Fibroblast of lung (primary cell): ENCODE data around the gene DNAJC1.

Experiments
- EZH2 ChIP-seq: IDR thresholded peaks from 2 replicates; pipeline ENCODE4 v1.5.1; 2012; ENCODE audit warnings: low read length, control low read depth, mild to moderate bottlenecking; ENCODE audit errors: missing control alignments
- TF ChIP-seq, protein P1 (sequence below), 2 donors: IDR thresholded peaks in 1 of 2; conservative IDR thresholded peaks in 1 of 2; 1 replicate in 1 of 2; 2 replicates in 1 of 2; pipeline ENCODE4 v1.5.1; 2011 to 2012; ENCODE audit warnings: low read length in 2 of 2, control low read depth in 1 of 2, inconsistent platforms in 1 of 2, low read depth in 1 of 2, mild to moderate bottlenecking in 1 of 2

GRCh38 chr10:21944727-21945386 lies 58.7 kb downstream of the DNAJC1 start:
- TF ChIP-seq, protein P1, sequence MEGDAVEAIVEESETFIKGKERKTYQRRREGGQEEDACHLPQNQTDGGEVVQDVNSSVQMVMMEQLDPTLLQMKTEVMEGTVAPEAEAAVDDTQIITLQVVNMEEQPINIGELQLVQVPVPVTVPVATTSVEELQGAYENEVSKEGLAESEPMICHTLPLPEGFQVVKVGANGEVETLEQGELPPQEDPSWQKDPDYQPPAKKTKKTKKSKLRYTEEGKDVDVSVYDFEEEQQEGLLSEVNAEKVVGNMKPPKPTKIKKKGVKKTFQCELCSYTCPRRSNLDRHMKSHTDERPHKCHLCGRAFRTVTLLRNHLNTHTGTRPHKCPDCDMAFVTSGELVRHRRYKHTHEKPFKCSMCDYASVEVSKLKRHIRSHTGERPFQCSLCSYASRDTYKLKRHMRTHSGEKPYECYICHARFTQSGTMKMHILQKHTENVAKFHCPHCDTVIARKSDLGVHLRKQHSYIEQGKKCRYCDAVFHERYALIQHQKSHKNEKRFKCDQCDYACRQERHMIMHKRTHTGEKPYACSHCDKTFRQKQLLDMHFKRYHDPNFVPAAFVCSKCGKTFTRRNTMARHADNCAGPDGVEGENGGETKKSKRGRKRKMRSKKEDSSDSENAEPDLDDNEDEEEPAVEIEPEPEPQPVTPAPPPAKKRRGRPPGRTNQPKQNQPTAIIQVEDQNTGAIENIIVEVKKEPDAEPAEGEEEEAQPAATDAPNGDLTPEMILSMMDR (conservative IDR thresholded peaks at IDR 0.05 in 1 of 2, IDR thresholded peaks at IDR 0.05 in 1 of 2; ENCODE audit: low read depth in 1 of 2, low read length in 2 of 2): no peak
- no peak for TF ChIP-seq EZH2
